Measurements from ENCODE around the gene TNFRSF18.
A peak's percentile ranks its signal among the peaks of the same experiment; 100 is the strongest.
"Not testable (repeated sequence)": the region's sequence is repeated elsewhere in the genome, so short reads cannot be mapped to it uniquely, and the experiment has no call there.

TNFRSF18 gene

GRCh38 chr1:1179346-1179982, 26.9 kb downstream of the TNFRSF18 start:
- no peak for DNase-seq (ENCODE audit: low read depth in 2 of 2)

DNA sequence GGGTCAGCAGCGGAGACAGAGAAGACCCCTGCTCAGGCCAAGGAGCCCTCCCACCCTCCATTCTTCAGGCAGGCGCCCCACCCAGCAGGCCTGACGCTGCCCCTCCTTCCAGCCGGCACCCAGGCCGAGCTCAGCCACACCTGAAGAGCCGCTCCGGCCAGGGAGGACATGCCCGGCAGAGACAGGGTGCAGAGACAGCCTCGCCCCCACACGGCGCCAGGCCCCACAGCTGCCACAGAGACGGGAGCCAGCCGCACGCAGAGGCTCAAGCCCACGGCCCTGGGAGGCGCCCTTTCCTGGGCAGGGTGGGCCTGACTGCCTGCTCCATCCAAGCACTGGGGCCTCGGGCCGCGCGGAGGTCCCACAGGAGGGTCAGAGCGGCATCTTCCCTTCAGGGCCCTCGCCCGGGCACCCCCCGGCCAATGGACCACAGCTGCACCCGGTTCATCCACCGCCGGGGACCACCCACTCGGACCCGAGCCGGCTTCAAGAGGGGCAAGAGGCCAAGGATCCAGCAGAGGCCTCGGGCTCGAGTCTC, 27.5 kb downstream of the TNFRSF18 start:
- no peak for DNase-seq (ENCODE audit: low read depth in 2 of 2)

DNA sequence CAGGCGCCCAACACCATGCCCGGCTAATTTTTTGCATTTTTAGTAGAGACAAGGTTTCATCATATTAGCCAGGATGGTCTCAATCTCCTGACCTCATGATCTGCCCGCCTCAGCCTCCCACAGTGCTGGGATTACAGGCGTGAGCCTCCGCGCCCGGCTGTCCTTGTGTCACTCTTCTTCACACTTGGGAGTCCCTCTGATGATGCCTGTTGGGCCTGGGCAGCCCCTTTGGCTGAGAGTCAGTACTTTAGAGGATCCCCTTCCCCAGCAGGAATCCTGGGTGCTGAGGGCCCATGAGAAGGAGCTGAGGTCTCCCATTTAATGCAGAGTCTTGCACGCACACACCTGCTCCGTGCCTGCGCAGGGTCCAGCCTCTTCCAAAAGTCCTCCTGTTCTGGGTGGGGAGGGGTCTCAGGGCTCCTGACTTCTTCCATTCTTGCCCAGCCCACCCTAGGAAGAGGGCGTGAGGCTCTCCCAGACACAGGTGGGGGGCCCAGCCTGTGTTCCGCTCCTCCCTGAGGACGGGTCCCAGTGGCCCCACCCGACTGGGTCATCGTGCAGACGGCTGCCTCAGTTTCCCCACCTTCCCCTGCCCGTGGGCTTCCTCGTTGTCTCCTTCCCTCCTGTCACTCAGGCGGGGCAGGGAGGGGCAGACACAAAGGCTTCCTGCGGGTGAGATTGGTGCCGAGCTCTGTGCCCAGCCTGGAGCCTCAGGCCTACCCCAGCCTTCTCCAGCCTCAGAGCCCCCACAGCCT, 28.8 kb downstream of the TNFRSF18 start:
- DNase-seq (ENCODE audit: low read depth in 2 of 2) = no peak

DNA sequence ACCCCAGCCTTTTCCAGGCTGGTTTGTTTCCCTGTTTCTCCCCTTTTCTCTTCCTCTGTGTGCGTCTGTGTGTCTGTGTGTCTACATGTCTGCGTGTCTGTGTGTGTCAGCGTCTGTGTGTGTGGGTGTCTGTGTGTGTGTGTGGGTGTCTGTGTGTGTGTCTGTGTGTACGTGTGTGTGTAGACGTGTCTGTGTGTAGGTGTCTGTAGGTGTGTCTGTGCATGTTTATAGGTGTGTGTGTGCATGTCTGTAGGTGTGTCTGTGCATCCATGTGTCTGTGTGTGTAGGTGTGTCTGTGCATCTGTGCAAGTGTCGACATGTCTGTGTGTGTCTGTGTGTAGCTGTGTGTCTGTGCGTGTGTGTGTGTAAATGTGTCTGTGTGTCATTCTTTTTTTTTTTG, 29.5 kb downstream of the TNFRSF18 start:
- DNase-seq (ENCODE audit: low read depth in 2 of 2) = no peak

DNA sequence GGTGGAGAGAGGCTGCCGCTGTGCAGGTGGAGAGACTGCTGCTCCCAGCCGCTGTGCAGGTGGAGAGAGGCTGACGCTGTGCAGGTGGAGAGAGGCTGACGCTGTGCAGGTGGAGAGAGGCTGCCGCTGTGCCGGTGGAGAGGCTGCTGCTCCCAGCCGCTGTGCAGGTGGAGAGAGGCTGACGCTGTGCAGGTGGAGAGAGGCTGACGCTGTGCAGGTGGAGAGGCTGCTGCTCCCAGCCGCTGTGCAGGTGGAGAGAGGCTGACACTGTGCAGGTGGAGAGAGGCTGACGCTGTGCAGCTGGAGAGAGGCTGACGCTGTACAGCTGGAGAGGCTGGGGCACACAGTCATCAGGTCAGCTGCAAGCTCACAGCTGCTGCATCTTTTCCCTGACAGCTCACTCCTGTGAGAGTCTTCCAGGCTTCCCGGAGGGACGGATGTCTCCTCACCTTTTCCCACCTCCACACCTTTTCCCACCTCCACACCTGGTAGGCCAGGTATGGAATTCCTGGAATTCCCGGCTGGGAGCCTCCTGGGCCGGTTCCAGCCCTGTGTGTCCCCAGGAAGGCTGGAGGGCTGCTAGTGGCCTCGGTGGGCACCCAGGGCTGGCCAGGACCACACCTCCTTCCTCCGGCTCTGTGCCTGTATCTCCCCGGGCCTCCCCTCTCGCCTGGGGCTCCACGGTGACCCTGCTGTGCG, 30.2 kb downstream of the TNFRSF18 start:
- not testable (repeated sequence) for DNase-seq (ENCODE audit: low read depth in 2 of 2)

- DNase-seq (ENCODE audit: low read depth in 2 of 2) = no peak
Observed at GRCh38 chr1:1175221-1176062, 30.9 kb downstream of the TNFRSF18 start.

DNA sequence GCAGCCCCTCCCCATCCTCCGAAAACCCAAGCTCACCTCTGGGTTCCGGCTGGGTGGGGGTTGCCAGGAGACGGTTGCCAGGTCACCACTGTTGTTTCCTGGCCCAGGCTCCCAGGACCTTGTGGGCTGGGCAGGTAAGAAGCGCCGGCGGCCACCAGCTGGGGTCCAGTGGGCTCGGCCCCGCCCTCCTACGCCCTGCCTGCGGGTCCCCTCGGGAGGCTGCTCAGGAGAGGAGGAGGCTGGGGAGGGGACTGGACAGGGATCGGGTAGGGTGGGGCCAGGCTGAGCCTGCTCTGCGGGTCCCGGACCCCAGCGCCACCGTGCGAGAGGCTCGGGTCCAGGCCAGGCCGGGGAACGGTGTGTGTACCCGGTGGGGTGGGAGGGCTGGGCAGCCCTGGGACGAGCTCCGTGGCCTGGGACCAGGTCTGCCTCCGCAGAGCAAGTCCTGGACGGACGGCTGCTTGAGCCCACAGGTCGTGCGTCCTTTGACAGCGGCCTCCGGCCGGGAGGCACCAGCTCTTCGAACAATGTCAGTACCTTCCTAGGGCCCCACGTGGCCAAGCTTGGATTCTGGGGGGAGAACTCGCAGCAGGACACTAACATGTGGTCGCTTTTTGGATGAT, 32.5 kb downstream of the TNFRSF18 start, which contains the start of gene TTLL10:
TSS of gene TTLL10 (plus strand) at position 88 of the 623 bp plus-strand sequence. CDS start 5,336 bp downstream, outside the sequence.
- peak in 1 of 2 donors; percentile 39 for DNase-seq (ENCODE audit: low read depth in 2 of 2)

GRCh38 chr1:1173061-1173792, 33.2 kb downstream of the TNFRSF18 start:
- DNase-seq (ENCODE audit: low read depth in 2 of 2) = no peak

DNA sequence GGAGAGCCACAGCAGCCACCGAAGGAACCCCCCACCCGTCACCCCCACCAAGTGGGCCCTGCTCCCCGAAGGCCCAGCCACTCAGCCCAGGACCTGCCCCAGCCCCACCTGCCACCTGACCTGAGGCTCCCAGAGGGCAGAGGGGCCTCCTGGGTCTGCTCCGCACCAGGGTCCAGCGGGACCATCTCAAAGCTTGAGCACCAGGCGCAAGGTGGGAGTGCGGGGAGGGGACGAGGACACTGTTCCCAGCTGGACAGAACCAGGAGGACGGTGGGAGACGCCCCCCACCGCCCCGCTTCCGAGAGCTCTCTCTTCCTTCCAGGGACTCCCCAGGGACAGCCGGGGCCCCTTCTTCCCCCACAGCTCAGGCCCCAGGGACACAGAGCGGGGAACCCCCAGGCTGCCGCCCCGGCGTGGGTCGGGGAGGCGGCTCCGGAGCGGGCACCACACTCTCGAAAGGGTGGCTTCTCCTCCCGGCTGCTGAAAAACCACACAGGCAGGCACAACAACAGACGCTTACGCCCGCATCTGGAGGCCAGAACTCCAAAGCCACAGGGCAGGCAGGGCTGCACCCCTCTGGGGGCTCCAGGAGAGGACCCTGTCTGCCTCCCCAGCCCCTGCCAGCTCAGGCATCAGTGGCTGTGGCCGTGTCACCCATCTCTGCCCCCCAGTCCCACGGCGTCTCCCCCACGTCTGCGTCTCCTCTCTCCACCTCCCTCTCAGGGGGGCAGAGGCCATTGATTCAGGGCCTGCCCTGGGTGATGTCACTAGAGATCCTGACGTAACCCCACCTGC, 34.6 kb downstream of the TNFRSF18 start:
- DNase-seq (ENCODE audit: low read depth in 2 of 2) = no peak

DNA sequence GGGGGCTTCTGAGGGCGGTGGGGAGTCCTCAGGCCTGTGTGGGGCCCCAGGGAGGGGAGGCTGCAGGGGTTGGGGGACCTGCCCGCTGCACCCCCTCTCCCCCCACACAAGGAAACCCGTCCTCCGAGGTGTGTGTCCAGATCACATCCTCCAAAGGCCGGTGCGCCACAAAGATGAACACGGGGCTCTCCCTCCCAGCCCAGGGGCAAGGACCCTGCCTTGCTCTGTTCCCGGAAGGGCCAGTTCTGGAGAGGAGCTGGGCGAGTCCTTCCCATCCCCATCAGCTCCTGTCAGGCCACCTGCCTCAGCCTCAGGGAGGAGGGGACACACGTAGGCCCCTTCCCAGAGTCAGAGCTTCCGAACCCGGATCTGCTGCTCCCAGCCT, 35.2 kb downstream of the TNFRSF18 start:
- DNase-seq (ENCODE audit: low read depth in 2 of 2) = no peak

GRCh38 chr1:1170215-1171091, 35.9 kb downstream of the TNFRSF18 start:
- no peak for DNase-seq (ENCODE audit: low read depth in 2 of 2)

DNA sequence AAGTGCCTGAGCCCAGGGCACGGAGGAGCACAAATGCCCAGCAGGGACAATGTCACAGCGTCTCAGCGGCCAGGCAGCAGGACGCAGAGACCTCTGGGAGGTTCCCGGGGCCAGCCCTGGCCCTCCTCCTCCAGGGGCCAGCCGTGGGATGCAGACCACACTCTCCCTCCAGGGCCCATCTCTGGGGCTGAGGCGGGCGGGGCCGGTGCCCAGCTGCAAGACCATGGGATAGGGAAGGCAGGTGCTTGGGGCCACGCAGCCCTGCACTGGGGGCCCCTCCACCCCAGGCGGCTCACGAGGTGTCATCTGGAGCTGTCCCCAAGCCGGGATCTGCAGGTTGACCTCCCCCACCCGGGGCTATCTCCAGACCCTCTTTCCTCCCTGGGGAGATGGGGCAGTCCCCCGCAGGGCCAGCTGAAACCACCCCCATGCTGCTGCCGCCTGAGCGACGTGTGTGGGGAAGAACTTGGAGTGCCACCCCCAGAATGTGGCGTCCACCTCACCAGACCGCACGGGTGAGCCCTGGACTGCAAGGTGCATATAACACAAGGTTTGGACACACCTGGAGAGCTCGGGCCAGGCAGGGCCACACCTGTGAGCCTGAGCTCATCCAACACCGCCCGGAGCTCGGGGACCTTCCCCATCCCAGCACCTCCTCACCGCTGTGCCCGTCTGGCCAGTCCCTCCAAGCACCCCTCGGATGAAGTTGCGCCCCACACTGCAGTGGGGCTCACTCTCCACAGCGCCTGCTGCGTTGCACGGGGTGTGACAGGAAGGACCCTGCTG, 36.8 kb downstream of the TNFRSF18 start:
- DNase-seq (ENCODE audit: low read depth in 2 of 2) = no peak

GRCh38 chr1:1168451-1169411, 37.7 kb downstream of the TNFRSF18 start:
- no peak for DNase-seq (ENCODE audit: low read depth in 2 of 2)

DNA sequence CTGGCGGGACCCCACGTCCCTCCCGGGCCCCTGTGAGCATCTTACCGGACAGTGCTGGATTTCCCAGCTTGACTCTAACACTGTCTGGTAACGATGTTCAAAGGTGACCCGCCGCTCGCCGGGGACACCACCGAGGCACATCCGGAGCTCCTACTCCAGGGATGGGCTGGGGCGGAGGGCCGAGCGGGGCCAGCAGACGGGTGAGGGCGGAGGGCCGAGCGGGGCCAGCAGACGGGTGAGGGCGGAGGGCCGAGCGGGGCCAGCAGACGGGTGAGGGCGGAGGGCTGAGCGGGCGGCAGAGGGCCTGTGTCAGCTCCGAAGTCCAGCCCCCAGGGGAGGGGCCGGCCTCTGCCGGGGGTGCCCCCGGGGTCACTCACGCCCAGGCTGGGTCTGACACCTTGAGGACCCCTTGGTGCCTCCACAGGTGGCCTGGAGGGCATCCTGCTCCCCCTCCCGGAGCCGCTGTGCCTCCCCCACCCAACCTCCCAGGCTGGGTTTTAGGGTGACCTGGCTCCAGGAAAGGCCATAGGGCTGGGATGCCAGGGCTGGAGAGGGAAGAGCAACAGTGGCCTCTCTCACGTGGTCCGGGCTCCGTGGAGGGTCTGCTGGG, 38.4 kb downstream of the TNFRSF18 start:
- no peak for DNase-seq (ENCODE audit: low read depth in 2 of 2)

GRCh38 chr1:1167398-1167821, 39.0 kb downstream of the TNFRSF18 start:
- no peak for DNase-seq (ENCODE audit: low read depth in 2 of 2)

All from stimulated activated CD8-positive, alpha-beta memory T cell treated with anti-CD3 and anti-CD28 coated beads, Interleukin-2, amount 100 ng/mL, for 1 hour (primary cell).